ENCODE data around the gene PRKCD.

Gene PRKCD

GRCh38 chr3:53224026-53224425 is 63.0 kb downstream of the PRKCD start:
- Histone ChIP-seq H3K36me3 (ENCODE audit: control insufficient read depth in 2 of 2, insufficient read depth in 2 of 2, low read length in 2 of 2) (peaks cover 47 to 57% of the 10 kb centered on the region in 2 donors), H3K27me3 (ENCODE audit: control insufficient read depth in 2 of 2, insufficient read depth in 2 of 2, low read length in 2 of 2) (no peaks in the 10 kb centered on the region), H3K27ac (ENCODE audit: low read depth in 2 of 2, low read length in 2 of 2) (no peak overlapping the region), H3K4me3 (ENCODE audit: low read length in 2 of 2) (no peak overlapping the region), H3K4me1 (ENCODE audit: control insufficient read depth in 2 of 2, insufficient read depth in 2 of 2, low read length in 2 of 2) (no peaks in the 10 kb centered on the region), H3K9ac (ENCODE audit: low read depth in 1 of 2, low read length in 2 of 2) (no peak overlapping the region), H3K9me3 (ENCODE audit: control insufficient read depth in 2 of 2, low read length in 2 of 2) (no peaks in the 10 kb centered on the region)

- Histone ChIP-seq H3K27me3 (ENCODE audit: control insufficient read depth in 2 of 2, insufficient read depth in 2 of 2, low read length in 2 of 2) (no peaks in the 10 kb centered on the region), H3K36me3 (ENCODE audit: control insufficient read depth in 2 of 2, insufficient read depth in 2 of 2, low read length in 2 of 2) (peaks cover 52 to 62% of the 10 kb centered on the region in 2 donors), H3K27ac (ENCODE audit: low read depth in 2 of 2, low read length in 2 of 2) (no peak overlapping the region), H3K4me3 (ENCODE audit: low read length in 2 of 2) (no peak overlapping the region), H3K9me3 (ENCODE audit: control insufficient read depth in 2 of 2, low read length in 2 of 2) (no peaks in the 10 kb centered on the region), H3K9ac (ENCODE audit: low read depth in 1 of 2, low read length in 2 of 2) (no peak overlapping the region), H3K4me1 (ENCODE audit: control insufficient read depth in 2 of 2, insufficient read depth in 2 of 2, low read length in 2 of 2) (no peaks in the 10 kb centered on the region)
These were observed 63.5 kb downstream of the PRKCD start for GRCh38 chr3:53224536-53224935.

- Histone ChIP-seq H3K4me1 (ENCODE audit: control insufficient read depth in 2 of 2, insufficient read depth in 2 of 2, low read length in 2 of 2) (no peaks in the 10 kb centered on the region), H3K4me3 (ENCODE audit: low read length in 2 of 2) (no peak overlapping the region), H3K9me3 (ENCODE audit: control insufficient read depth in 2 of 2, low read length in 2 of 2) (no peaks in the 10 kb centered on the region), H3K27me3 (ENCODE audit: control insufficient read depth in 2 of 2, insufficient read depth in 2 of 2, low read length in 2 of 2) (no peaks in the 10 kb centered on the region), H3K9ac (ENCODE audit: low read depth in 1 of 2, low read length in 2 of 2) (no peak overlapping the region), H3K36me3 (ENCODE audit: control insufficient read depth in 2 of 2, insufficient read depth in 2 of 2, low read length in 2 of 2) (peaks cover 56 to 68% of the 10 kb centered on the region in 2 donors), H3K27ac (ENCODE audit: low read depth in 2 of 2, low read length in 2 of 2) (no peak overlapping the region)
These were observed 64.2 kb downstream of the PRKCD start for GRCh38 chr3:53225181-53225580.

GRCh38 chr3:53225651-53226050 is 64.6 kb downstream of the PRKCD start:
- H3K4me3 ChIP-seq (ENCODE audit: low read length in 2 of 2) = no peak overlapping the region
- H3K27me3 ChIP-seq (ENCODE audit: control insufficient read depth in 2 of 2, insufficient read depth in 2 of 2, low read length in 2 of 2) = no peaks in the 10 kb centered on the region
- no peak overlapping the region for H3K27ac ChIP-seq (ENCODE audit: low read depth in 2 of 2, low read length in 2 of 2)
- no peak overlapping the region for H3K9ac ChIP-seq (ENCODE audit: low read depth in 1 of 2, low read length in 2 of 2)
- peaks cover 60 to 72% of the 10 kb centered on the region in 2 donors for H3K36me3 ChIP-seq (ENCODE audit: control insufficient read depth in 2 of 2, insufficient read depth in 2 of 2, low read length in 2 of 2)
- H3K4me1 ChIP-seq (ENCODE audit: control insufficient read depth in 2 of 2, insufficient read depth in 2 of 2, low read length in 2 of 2) = no peaks in the 10 kb centered on the region
- H3K9me3 ChIP-seq (ENCODE audit: control insufficient read depth in 2 of 2, low read length in 2 of 2) = no peaks in the 10 kb centered on the region

- Histone ChIP-seq H3K9ac (ENCODE audit: low read depth in 1 of 2, low read length in 2 of 2) (no peak overlapping the region), H3K4me1 (ENCODE audit: control insufficient read depth in 2 of 2, insufficient read depth in 2 of 2, low read length in 2 of 2) (no peaks in the 10 kb centered on the region), H3K27ac (ENCODE audit: low read depth in 2 of 2, low read length in 2 of 2) (no peak overlapping the region), H3K9me3 (ENCODE audit: control insufficient read depth in 2 of 2, low read length in 2 of 2) (no peaks in the 10 kb centered on the region), H3K36me3 (ENCODE audit: control insufficient read depth in 2 of 2, insufficient read depth in 2 of 2, low read length in 2 of 2) (peaks cover 66 to 73% of the 10 kb centered on the region in 2 donors), H3K27me3 (ENCODE audit: control insufficient read depth in 2 of 2, insufficient read depth in 2 of 2, low read length in 2 of 2) (no peaks in the 10 kb centered on the region), H3K4me3 (ENCODE audit: low read length in 2 of 2) (no peak overlapping the region)
These were observed 65.3 kb downstream of the PRKCD start for GRCh38 chr3:53226142-53226840.

GRCh38 chr3:53226841-53227407 is 65.9 kb downstream of the PRKCD start:
- Histone ChIP-seq H3K27ac (ENCODE audit: low read depth in 2 of 2, low read length in 2 of 2) (no peak overlapping the region), H3K36me3 (ENCODE audit: control insufficient read depth in 2 of 2, insufficient read depth in 2 of 2, low read length in 2 of 2) (peaks cover 72 to 77% of the 10 kb centered on the region in 2 donors), H3K4me1 (ENCODE audit: control insufficient read depth in 2 of 2, insufficient read depth in 2 of 2, low read length in 2 of 2) (no peaks in the 10 kb centered on the region), H3K4me3 (ENCODE audit: low read length in 2 of 2) (no peak overlapping the region), H3K9ac (ENCODE audit: low read depth in 1 of 2, low read length in 2 of 2) (no peak overlapping the region), H3K9me3 (ENCODE audit: control insufficient read depth in 2 of 2, low read length in 2 of 2) (no peaks in the 10 kb centered on the region), H3K27me3 (ENCODE audit: control insufficient read depth in 2 of 2, insufficient read depth in 2 of 2, low read length in 2 of 2) (no peaks in the 10 kb centered on the region)

GRCh38 chr3:53227993-53228885 is 67.2 kb downstream of the PRKCD start:
- Histone ChIP-seq H3K27me3 (ENCODE audit: control insufficient read depth in 2 of 2, insufficient read depth in 2 of 2, low read length in 2 of 2) (no peaks in the 10 kb centered on the region), H3K4me1 (ENCODE audit: control insufficient read depth in 2 of 2, insufficient read depth in 2 of 2, low read length in 2 of 2) (no peaks in the 10 kb centered on the region), H3K9ac (ENCODE audit: low read depth in 1 of 2, low read length in 2 of 2) (no peak overlapping the region), H3K36me3 (ENCODE audit: control insufficient read depth in 2 of 2, insufficient read depth in 2 of 2, low read length in 2 of 2) (peaks cover 81 to 85% of the 10 kb centered on the region in 2 donors), H3K9me3 (ENCODE audit: control insufficient read depth in 2 of 2, low read length in 2 of 2) (no peaks in the 10 kb centered on the region), H3K4me3 (ENCODE audit: low read length in 2 of 2) (no peak overlapping the region), H3K27ac (ENCODE audit: low read depth in 2 of 2, low read length in 2 of 2) (no peak overlapping the region)

- H3K4me1 ChIP-seq (ENCODE audit: control insufficient read depth in 2 of 2, insufficient read depth in 2 of 2, low read length in 2 of 2) = no peaks in the 10 kb centered on the region
- H3K9me3 ChIP-seq (ENCODE audit: control insufficient read depth in 2 of 2, low read length in 2 of 2) = no peaks in the 10 kb centered on the region
- H3K27ac ChIP-seq (ENCODE audit: low read depth in 2 of 2, low read length in 2 of 2) = no peak overlapping the region
- no peak overlapping the region for H3K9ac ChIP-seq (ENCODE audit: low read depth in 1 of 2, low read length in 2 of 2)
- H3K36me3 ChIP-seq (ENCODE audit: control insufficient read depth in 2 of 2, insufficient read depth in 2 of 2, low read length in 2 of 2) = peaks cover 82 to 87% of the 10 kb centered on the region in 2 donors
- no peak overlapping the region for H3K4me3 ChIP-seq (ENCODE audit: low read length in 2 of 2)
- H3K27me3 ChIP-seq (ENCODE audit: control insufficient read depth in 2 of 2, insufficient read depth in 2 of 2, low read length in 2 of 2) = no peaks in the 10 kb centered on the region
These were observed 68.2 kb downstream of the PRKCD start for GRCh38 chr3:53229171-53229570.

- H3K9ac ChIP-seq (ENCODE audit: low read depth in 1 of 2, low read length in 2 of 2) = no peak overlapping the region
- H3K9me3 ChIP-seq (ENCODE audit: control insufficient read depth in 2 of 2, low read length in 2 of 2) = no peaks in the 10 kb centered on the region
- H3K4me1 ChIP-seq (ENCODE audit: control insufficient read depth in 2 of 2, insufficient read depth in 2 of 2, low read length in 2 of 2) = no peaks in the 10 kb centered on the region
- peaks cover 83 to 86% of the 10 kb centered on the region in 2 donors for H3K36me3 ChIP-seq (ENCODE audit: control insufficient read depth in 2 of 2, insufficient read depth in 2 of 2, low read length in 2 of 2)
- no peak overlapping the region for H3K4me3 ChIP-seq (ENCODE audit: low read length in 2 of 2)
- no peaks in the 10 kb centered on the region for H3K27me3 ChIP-seq (ENCODE audit: control insufficient read depth in 2 of 2, insufficient read depth in 2 of 2, low read length in 2 of 2)
- no peak overlapping the region for H3K27ac ChIP-seq (ENCODE audit: low read depth in 2 of 2, low read length in 2 of 2)
These were observed 68.6 kb downstream of the PRKCD start for GRCh38 chr3:53229606-53230005.

- Histone ChIP-seq H3K4me3 (ENCODE audit: low read length in 2 of 2) (no peak overlapping the region), H3K27me3 (ENCODE audit: control insufficient read depth in 2 of 2, insufficient read depth in 2 of 2, low read length in 2 of 2) (no peaks in the 10 kb centered on the region), H3K9ac (ENCODE audit: low read depth in 1 of 2, low read length in 2 of 2) (no peak overlapping the region), H3K27ac (ENCODE audit: low read depth in 2 of 2, low read length in 2 of 2) (no peak overlapping the region), H3K36me3 (ENCODE audit: control insufficient read depth in 2 of 2, insufficient read depth in 2 of 2, low read length in 2 of 2) (peaks cover 80 to 84% of the 10 kb centered on the region in 2 donors), H3K9me3 (ENCODE audit: control insufficient read depth in 2 of 2, low read length in 2 of 2) (no peaks in the 10 kb centered on the region), H3K4me1 (ENCODE audit: control insufficient read depth in 2 of 2, insufficient read depth in 2 of 2, low read length in 2 of 2) (no peaks in the 10 kb centered on the region)
These were observed 69.1 kb downstream of the PRKCD start for GRCh38 chr3:53230041-53230621.

Data from mucosa of rectum (tissue), 2 donors.